ENCODE measurements around the gene HNRNPL.
"Not testable (repeated sequence)": the region's sequence is repeated elsewhere in the genome, so short reads cannot be mapped to it uniquely, and the experiment has no call there.

HNRNPL gene

GRCh38 chr19:38879400-38879751 lies 29.6 kb upstream of the HNRNPL start:
- TF ChIP-seq CTCF (IDR thresholded peaks at IDR 0.05; ENCODE audit: control insufficient read depth, insufficient read depth, low read depth, low read length, missing control alignments): no peak
- no peak for DNase-seq (ENCODE audit: low read depth)
- H3K4me3 ChIP-seq (ENCODE audit: control insufficient read depth, low read depth, low read length): no peak overlapping the region

GRCh38 chr19:38878575-38879399 lies 29.0 kb upstream of the HNRNPL start:
- TF ChIP-seq CTCF (IDR thresholded peaks at IDR 0.05; ENCODE audit: control insufficient read depth, insufficient read depth, low read depth, low read length, missing control alignments): no peak
- no peak for DNase-seq (ENCODE audit: low read depth)
- no peak overlapping the region for H3K4me3 ChIP-seq (ENCODE audit: control insufficient read depth, low read depth, low read length)

DNA sequence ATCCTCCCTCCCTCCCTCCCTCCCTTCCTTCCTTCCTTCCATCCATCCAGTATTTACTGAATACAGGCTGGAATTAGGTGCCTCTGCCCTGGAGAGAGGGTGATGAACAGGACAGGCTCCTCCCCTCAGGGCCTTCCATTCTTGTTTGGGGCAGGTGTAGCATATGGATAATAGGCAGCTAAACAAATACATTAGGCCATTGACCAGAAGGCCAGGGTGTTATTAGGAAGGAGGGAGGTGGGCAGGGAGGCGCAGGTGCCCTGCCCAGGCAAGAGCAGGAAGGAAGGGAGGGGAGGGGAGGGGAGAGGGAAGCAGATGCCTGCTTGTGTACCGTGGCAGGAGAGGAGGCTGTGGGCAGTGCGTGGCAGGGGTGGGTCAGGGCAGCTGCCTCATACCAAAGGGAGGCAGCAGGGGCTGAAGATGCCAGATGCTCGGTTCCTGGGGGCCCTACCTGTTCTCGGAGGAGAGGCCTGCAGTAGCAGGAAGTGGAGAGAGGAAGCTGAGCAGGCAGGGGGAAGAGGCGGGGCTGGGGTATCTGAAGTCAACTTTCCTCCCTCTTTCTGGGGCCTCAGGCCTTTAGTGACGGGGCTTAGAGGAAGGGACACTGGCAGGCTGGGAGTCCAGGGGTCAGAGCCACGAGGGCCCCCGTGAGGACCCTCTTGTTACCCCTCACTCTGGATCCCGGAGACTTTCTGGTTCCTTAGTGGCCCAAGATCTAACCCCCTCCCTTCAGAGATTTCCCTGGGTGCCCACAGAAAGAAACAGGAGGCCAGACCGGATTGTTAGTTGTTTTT lies 28.2 kb upstream of the HNRNPL start, which contains the start of gene RINL:
Gene RINL (minus strand): TSS at position 495 of the 794 bp plus-strand sequence. CDS start 1,533 bp downstream, outside the sequence.
- DNase-seq (ENCODE audit: low read depth): no peak
- TF ChIP-seq CTCF (IDR thresholded peaks at IDR 0.05; ENCODE audit: control insufficient read depth, insufficient read depth, low read depth, low read length, missing control alignments): no peak
- H3K4me3 ChIP-seq (ENCODE audit: control insufficient read depth, low read depth, low read length): no peak within 1 kb of the TSS

DNA sequence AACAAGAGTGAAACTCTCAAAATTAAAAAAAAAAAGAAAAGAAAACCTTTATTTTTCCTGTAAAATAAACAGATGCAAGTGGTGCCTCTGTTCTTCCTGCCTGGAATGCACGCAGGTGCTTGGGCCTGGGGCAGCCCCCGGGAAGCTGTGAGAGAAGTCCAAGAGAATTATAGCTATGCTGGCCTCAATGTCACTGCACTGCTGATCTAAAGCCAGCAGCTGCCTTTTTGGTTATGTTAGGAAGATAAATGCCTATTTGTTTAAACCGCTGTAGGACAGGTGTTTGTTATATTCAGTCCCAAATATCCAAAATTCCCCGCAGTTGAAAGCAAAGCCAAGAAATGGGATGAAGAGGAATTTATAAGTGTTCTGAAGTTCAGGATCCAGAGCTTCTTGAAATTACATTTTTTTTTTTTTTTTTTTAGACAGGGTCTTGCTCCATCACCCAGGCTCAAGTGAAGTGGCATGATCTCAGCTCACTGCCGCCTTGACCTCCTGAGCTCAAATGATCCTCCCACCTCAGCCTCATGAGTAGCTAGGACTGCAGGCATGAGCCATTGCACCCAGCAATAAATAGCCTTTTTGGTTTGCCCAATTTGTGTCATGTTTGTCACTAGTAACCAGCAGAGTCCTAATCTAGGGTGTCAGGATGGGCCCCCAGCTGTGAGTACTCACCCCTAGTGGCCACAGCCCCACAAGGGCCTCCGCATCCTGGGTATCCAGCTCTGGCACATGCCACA lies 26.0 kb upstream of the HNRNPL start:
- H3K4me3 ChIP-seq (ENCODE audit: control insufficient read depth, low read depth, low read length): no peak overlapping the region
- DNase-seq (ENCODE audit: low read depth): no peak
- TF ChIP-seq CTCF (IDR thresholded peaks at IDR 0.05; ENCODE audit: control insufficient read depth, insufficient read depth, low read depth, low read length, missing control alignments): no peak

DNA sequence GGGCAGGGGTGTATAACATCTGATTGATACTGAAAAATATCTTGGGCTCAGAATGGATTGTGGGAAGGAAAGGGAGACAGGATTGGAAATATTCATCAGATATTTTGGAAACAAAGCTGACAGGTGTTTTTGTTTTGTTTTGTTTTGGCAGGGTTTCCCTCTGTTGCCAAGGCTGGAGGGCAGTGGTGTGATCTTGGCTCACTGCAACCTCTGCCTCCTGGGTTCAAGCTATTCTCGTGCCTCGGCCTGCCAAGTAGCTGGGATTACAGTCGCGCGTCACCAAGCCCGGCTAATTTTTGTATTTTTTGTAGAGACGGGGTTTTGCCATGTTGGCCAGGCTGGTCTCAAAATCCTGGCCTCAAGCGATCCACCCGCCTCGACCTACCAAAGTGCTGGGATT lies 23.6 kb upstream of the HNRNPL start:
- not testable (repeated sequence) for DNase-seq (ENCODE audit: low read depth)

DNA sequence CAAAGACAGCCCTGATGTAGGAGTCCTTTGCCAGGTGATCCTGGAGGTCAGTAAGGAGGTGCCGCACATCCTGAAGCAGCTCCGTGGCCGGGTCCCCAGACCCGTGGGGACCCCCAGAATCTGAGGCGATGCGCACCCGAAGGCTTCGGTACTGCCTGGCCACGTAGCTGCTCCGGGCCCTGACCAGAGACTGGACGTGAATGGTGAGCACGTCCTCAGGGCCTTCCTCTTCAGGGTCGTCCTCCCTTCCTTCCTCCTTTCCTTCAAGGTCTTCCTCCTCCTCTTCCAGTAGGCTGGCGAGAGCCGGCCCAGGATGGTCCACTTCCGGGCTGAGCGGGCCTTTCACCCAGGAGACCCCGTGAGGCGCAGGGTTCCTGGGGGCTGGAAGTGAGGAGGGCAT lies 20.8 kb upstream of the HNRNPL start:
- TF ChIP-seq CTCF (IDR thresholded peaks at IDR 0.05; ENCODE audit: control insufficient read depth, insufficient read depth, low read depth, low read length, missing control alignments): no peak
- no peak overlapping the region for H3K4me3 ChIP-seq (ENCODE audit: control insufficient read depth, low read depth, low read length)
- no peak for DNase-seq (ENCODE audit: low read depth)

More for the DNA sequence above, 23.6 kb upstream of the HNRNPL start:
- H3K4me3 ChIP-seq (ENCODE audit: control insufficient read depth, low read depth, low read length): not testable (repeated sequence)

Measured in AG09309 (cell line).